ENCODE measurements around the gene ZNF91.
A peak's percentile ranks its signal among the peaks of the same experiment; 100 is the strongest.

ZNF91 gene

DNA sequence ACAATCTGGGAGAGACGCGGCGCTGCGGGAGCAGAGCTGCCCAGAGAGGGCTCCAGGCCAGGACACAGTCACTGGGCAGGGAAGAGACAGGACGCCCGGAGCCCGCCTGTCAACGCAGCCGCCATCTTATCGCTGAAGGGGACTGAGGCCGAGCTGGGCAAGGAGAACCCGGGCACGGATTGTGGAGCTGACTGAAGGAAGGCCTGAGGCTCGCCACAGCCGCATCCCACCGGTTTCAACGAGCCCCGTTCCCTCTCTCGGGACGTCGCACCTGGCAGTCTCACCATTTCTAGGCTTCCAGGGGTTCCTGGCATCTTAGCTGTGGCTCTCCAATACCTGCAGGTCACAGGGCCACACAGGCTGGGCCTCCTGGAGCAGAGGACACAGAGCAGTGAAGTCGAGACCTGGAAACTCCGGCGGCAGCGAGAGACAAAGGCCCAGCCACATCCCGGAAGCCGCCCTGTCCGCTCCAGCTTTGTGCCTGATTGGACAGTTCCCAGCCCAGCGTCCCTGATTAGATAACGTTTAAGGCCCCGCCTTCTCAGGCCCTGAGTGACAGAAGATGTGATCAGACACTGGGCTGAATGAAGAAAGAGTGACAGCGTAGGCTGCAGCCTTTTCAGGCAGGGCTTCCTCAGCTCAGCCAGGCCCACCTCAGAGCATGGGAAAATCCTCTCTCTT lies at the start of gene ZNF91:
ZNF91 (minus strand) TSS at position 431 of the 681 bp plus-strand sequence; CDS start at position 314, 117 bp downstream.
- H3K27ac ChIP-seq = peak within 1 kb of the TSS; percentile 88
- TF ChIP-seq, protein P1, sequence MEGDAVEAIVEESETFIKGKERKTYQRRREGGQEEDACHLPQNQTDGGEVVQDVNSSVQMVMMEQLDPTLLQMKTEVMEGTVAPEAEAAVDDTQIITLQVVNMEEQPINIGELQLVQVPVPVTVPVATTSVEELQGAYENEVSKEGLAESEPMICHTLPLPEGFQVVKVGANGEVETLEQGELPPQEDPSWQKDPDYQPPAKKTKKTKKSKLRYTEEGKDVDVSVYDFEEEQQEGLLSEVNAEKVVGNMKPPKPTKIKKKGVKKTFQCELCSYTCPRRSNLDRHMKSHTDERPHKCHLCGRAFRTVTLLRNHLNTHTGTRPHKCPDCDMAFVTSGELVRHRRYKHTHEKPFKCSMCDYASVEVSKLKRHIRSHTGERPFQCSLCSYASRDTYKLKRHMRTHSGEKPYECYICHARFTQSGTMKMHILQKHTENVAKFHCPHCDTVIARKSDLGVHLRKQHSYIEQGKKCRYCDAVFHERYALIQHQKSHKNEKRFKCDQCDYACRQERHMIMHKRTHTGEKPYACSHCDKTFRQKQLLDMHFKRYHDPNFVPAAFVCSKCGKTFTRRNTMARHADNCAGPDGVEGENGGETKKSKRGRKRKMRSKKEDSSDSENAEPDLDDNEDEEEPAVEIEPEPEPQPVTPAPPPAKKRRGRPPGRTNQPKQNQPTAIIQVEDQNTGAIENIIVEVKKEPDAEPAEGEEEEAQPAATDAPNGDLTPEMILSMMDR (conservative IDR thresholded peaks at IDR 0.05; ENCODE audit: low read depth) = no peak
- ChIA-PET POLR2A (ENCODE audit: low non-redundant PET) (interaction anchor here (0.5 to 1.1 kb wide), 3 partner anchors 145 to 520 kb away, joined by 3 to 4 read pairs (median 3); partner anchors contain the start of gene ZNF726), CTCF (no interaction called here)
- DNase-seq (ENCODE audit: low spot score) = peak; percentile 89

DNA sequence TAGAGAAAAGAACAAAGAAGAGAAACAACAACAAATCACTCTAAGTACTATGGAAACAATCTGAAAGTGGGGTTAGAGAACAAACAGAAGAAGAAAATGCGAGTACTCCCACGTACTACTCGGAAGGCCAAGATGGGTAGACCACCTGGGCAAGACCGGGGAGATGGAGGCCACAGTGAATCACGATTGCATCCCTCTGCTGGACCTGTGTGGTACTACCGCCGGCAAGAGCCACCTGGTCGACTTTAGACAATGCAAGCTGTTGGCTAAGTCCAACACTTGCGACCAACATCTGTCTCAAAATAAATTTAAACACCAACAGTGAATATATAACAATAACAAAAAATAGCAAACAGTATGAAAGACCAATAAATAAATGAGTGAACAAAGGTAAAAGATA lies 45.5 kb upstream of the ZNF91 start:
- TF ChIP-seq, protein P1 (conservative IDR thresholded peaks at IDR 0.05; ENCODE audit: low read depth) = peak; percentile 32; the same call in 1 of the 2 replicates
- H3K27ac ChIP-seq = no peak overlapping the region
- POLR2A ChIA-PET (ENCODE audit: low non-redundant PET) = no interaction called here
- CTCF ChIA-PET = interaction anchor here (0.6 kb wide), 3 partner anchors 44 to 1596 kb away, joined by 3 to 8 read pairs (median 4); no protein-coding TSS in a partner anchor
- no peak for DNase-seq (ENCODE audit: low spot score)

DNA sequence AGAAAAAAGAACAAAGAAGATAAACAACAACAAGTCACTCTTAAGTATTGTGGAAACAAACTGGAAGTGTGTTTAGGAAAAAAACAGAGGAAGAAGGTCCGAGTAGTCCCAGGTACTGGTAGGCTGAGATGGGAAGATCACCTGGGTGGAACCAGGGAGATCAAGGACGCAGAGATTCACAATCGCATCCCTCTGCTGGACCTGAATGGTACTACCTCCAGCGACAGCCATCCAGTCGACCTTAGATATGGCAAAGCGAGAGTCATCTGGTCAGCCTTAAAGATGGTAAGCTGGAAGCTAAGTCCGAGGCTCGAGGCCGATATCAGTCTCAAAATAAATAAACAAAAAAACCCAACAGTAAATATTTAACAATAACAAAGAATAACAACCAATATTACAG lies 44.9 kb upstream of the ZNF91 start:
- ChIA-PET CTCF (interaction anchor here (0.6 kb wide), 1 partner anchor 165 kb away, joined by 3 read pairs; no protein-coding TSS in a partner anchor), POLR2A (ENCODE audit: low non-redundant PET) (no interaction called here)
- no peak for DNase-seq (ENCODE audit: low spot score)
- TF ChIP-seq, protein P1 (conservative IDR thresholded peaks at IDR 0.05; ENCODE audit: low read depth) = no peak
- H3K27ac ChIP-seq = no peak overlapping the region

DNA sequence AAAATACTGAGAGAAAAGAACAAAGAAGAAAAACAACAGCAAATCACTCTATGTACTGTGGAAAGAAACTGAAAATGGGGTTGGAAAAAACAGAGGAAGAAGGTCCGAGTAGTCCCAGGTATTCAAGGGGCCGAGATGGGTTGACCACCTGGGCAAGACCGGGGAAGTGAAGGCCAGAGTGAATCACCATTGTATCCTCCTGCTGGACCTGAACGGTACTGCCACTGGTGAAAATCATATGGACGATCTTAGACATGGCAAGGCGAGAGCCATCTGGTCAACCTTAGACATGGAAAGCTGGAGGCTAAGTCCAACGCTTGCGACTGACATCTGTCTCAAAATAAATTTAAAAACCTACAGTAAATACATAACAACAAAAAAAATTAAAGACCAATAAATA lies 44.4 kb upstream of the ZNF91 start:
- CTCF ChIA-PET = no interaction called here
- TF ChIP-seq, protein P1 (conservative IDR thresholded peaks at IDR 0.05; ENCODE audit: low read depth) = no peak
- H3K27ac ChIP-seq = no peak overlapping the region
- POLR2A ChIA-PET (ENCODE audit: low non-redundant PET) = no interaction called here
- DNase-seq (ENCODE audit: low spot score) = no peak

DNA sequence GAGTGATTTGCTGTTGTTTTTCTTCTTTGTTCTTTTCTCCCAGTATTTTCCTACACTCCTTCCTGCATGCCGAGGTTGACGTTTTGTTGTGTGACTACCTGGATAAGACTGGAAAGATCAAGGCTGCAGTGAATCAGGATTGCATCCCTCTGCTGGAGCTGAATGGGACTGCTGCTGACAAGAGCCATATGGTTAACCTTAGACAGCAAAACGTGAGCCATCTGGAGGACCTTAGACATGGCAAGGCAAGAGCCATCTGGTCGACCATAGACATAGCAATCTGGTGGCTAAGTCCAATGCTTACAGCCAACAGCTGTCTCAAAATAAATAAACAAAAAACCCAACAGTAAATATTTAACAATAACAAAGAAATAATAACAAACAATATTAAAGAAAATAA lies 42.6 kb upstream of the ZNF91 start:
- TF ChIP-seq, protein P1 (conservative IDR thresholded peaks at IDR 0.05; ENCODE audit: low read depth) = no peak
- ChIA-PET POLR2A (ENCODE audit: low non-redundant PET) (no interaction called here), CTCF (no interaction called here)
- DNase-seq (ENCODE audit: low spot score) = no peak
- H3K27ac ChIP-seq = no peak overlapping the region

DNA sequence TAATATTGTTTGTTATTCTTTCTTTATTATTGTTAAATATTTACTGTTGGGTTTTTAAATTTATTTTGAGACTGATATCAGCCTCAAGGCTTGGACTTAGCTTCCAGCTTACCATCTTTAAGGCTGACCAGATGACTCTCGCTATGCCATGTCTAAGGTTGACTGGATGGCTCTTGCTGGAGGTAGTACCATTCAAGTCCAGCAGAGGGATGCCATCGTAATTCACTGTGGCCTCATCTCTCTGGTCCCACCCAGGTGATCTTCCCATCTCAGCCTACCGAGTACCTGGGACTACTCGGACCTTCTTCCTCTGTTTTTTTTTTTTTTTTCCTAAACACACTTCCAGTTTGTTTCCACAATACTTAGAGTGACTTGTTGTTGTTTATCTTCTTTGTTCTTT lies 41.7 kb upstream of the ZNF91 start:
- no peak for DNase-seq (ENCODE audit: low spot score)
- ChIA-PET CTCF (interaction anchor here (0.5 to 1.0 kb wide), 3 partner anchors 66 to 431 kb away, joined by 3 to 5 read pairs (median 3); partner anchors contain the start of gene ZNF681), POLR2A (ENCODE audit: low non-redundant PET) (no interaction called here)
- TF ChIP-seq, protein P1 (conservative IDR thresholded peaks at IDR 0.05; ENCODE audit: low read depth) = no peak
- no peak overlapping the region for H3K27ac ChIP-seq

Data from RWPE1 (cell line).